HCEC 1CT (cell line): ENCODE data around the gene UGGT1.

Source experiments
- DNase-seq: peaks from one replicate; pipeline ENCODE4 v3.0.0-alpha.2; 2017

UGGT1 gene

DNA sequence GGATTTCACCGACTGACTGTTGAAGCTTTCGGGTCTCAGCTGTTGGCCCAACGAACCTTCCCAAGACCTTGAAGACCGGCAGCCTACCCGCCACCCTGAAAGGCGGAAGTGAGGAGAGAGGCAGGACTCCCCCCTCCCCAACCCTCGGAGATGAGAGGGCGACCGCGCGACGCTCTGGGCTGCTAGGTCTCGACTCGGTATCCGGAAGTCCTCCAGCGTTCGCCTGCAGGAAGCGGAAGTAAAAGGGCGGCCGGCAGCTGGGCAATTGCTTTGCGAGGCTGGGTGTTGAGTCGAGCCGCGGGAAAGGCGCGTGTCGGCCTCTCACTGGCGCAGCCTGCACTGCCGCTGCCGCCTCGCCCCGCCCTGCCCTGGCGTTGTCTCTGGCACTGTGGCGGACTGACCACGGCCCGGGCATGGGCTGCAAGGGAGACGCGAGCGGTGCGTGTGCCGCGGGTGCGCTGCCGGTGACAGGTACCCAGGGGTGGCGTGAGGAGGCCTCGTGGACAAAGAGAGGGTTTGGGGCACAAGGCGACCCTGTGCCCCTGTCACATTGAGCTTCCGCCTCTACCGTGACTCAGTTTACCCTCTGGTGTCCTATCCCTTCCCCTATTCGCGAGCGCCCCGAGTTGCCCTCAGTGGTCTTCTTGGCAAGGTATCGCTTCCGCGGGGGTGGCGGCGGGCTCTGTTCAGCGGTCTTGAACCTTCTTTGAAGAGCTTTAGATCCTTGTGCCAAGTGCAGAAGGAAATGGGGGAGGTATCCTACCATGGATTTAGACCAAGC lies at the start of gene UGGT1:
UGGT1 (plus strand) TSS at position 256 of the 781 bp plus-strand sequence; CDS start at position 414, 158 bp downstream.
- peak; percentile 96 for DNase-seq

DNA sequence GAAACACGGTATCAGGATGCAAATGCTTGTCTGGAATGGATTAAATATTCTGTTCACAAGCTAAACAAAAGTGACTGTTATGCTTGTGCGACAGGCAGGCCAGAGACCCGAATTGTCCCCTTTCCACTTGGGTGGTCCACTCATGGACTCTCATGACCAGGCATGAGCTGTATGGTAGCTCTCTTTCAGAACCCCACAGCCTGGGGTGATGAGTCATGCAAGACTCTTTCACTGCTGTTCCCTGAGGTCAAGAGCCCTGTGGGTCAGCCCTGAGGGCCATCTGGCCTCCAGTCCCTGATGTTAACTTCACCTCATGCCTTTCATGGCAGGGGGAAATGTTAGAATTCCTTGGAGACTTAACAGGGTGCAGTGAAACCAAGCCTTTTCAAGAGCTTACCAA lies 49.4 kb upstream of the UGGT1 start:
- no peak for DNase-seq

DNA sequence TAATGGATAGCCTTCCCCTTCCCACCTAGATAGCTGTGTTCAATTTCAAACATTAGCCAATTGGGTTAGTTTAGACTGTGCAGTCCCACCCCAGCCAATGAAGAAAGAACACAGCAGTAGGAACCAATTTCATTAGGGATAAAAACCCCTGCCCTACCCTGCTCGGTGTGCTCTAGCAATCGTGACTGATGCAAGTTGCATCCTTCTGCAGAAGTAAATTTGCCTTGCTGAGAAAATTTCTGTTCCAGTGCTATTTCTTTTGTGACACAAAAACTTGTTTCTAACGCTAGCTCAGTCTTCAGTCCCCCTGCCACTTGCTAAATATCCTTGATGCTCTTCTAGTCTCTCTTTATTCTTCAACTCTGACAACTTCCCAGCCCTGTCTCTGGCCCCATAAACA lies 48.0 kb upstream of the UGGT1 start:
- no peak for DNase-seq

- no peak for DNase-seq
Measured at GRCh38 chr2:128053331-128053730, 37.7 kb upstream of the UGGT1 start.

DNA sequence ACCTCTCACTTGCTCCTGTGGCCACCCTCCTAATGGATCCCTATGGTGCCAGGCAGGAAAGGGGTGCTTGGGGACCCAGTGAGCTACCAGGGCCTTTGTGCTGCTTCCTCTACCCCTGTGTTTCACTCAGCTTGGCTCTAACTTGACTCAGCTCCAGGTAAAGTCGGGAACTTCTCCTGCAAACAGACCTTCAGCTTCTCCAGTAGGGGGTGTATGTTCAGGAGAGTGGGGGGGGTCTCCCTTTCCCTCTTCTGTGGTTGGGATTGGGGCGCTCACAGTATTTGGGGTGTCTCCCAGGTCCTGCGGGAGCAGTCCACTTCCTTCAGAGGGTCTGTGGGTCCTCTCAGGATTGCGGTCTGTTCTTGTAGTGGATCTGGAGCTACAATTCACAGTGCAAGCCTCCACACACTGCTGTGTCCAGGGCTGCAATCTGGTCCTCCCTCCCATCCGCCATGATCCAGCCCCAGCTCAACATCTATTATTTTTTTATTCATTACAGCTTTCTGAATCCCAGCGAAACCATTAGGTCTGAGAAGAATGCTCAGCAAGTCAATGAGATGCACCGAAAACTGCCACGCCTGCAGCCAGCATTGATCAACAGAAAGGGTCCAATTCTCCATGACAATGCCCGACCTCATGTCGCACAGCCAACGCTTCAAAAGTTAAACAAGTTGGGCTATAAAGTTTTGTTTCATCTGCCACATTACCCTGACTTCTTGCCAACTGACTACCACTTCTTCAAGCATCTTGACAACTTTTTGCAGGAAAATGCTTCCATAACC lies 36.7 kb upstream of the UGGT1 start:
- no peak for DNase-seq

DNA sequence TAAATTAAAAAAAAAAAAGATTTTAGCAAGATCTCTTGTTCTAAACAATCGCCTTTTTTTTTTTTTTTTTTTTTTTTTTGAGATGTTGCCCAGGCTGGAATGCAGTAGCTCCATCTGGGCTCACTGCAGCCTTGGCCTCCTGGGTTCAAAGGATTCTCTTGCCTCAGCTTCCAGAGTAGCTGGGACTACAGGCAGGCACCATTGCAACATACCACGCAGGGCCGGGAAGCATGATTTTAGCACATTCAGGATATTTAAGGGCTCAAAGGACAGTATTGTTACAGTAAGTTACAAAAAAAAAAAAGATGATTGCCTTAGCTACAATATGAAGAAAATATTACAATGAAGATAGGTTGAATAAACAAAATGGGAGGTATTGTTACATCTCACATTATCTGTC lies 33.7 kb upstream of the UGGT1 start:
- DNase-seq: no peak

DNA sequence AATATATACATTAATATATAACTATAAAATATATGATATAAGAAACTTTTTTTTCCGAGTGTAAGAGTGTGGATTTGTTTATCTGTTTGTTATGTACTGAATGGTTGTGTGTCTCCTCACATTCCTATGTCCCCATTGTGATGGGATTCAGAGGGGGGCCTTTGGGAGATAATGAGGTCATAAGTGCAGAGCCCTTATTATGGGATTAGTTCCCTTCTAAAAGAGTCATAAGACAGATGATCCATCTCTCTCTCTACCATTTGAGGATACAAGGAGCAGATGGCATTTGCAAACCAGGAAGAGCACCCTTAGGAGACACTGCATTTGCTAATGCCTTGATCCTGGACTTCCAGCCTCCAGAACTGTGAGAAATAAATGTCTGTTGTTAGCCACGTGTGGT lies 32.9 kb upstream of the UGGT1 start:
- DNase-seq: no peak

DNA sequence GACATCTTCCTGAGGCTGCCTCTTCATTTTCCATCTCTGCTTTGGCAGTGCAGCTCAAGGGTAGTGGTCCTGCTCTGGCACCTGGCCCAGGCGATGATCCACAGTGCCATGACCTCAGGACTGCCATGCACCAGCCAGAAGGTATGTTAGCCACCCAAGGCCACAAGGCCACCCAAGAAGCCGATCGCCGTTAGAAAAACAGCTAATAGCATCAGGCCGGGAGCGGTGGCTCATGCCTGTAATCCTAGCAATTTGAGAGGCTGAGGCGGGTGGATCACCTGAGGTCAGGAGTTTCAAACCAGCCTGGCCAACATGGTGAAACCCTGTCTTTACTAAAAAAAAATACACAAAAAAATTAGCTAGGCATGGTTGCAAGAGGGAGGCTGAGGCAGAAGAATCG lies 28.4 kb upstream of the UGGT1 start:
- no peak for DNase-seq

DNA sequence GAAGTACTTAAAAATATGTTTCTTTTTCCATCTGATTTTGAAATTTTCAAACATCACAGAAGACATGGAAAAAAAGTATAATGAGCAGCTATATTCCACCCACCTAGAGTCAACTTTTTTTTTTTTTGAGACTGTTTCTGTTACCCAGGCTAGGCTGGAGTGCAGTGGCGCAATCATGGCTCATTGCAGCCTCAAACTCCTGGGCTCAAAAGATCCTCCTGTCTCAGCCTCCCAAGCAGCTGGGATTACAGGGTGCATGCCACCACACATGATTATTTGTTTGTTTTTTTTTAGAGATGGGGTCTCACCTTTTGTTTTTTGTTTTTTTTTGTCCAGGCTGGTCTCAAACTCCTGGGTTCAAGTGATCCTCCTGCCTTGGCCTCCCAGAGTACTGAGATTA lies 26.6 kb upstream of the UGGT1 start:
- no peak for DNase-seq

DNA sequence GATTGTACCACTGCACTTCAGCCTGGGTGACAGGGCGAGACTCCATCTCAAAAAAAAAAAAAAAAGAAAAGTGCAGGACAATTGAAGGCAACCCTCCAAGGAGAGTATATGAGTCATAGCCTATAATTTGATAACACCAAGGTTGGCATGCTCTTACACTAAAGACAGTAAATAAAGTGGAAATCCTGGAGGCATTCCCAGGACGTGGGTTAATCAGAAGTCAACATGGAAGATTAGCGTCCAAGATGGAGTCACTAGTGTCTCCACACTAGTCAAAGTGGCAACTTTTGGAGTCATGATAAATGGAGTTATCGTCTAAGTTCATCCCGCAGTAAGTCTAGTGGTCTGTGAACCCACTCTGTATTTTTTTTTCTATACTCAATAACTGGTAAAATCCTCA lies 21.2 kb upstream of the UGGT1 start:
- DNase-seq: no peak

- DNase-seq: no peak
Measured at GRCh38 chr2:128073278-128073677, 17.7 kb upstream of the UGGT1 start.

- DNase-seq: no peak
Measured at GRCh38 chr2:128076461-128077106, 14.4 kb upstream of the UGGT1 start.

- no peak for DNase-seq
Measured at GRCh38 chr2:128084757-128085156, 6.2 kb upstream of the UGGT1 start.

GRCh38 chr2:128086244-128086643 lies 4.8 kb upstream of the UGGT1 start:
- no peak for DNase-seq

DNA sequence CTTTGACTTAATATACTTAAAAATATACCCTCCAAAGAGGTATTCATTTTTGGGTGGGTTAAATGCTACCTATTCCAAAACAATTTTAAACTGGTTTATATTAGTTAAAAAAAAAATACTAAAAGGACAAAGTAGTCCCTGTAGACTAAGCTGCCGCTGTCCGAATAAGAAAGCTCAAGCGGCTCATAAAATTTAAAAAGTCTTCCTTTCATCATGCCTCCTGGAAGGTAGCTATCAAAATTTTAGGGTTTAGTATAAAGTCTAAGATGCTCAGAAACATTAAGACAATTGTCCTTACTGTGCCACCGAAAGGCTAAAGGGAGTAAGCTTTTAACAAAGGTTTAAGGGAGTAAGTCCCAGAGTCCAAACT lies 440 bp upstream of the UGGT1 start:
- DNase-seq: no peak

- DNase-seq: no peak
Measured at GRCh38 chr2:128091726-128092080, 703 bp downstream of the UGGT1 start.

DNA sequence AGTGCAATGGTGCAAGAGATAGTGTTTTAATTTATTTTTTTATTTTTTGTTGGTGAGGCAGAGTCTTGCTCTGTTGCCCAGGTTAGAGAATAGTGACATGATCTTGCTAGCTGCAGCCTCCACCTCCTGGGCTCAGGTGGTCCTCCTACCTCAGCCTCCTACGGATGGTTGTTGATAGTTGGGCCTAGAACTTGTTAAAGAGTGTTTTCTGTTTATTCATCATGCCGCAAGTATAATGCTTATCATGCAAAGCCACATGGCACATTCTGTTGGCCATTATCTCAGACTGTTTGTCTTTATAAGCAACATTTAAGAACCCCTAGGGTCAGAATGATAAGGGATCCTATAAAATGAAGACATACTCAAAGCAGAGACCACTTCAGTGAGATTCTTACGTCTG lies 1.7 kb downstream of the UGGT1 start:
- no peak for DNase-seq

- DNase-seq: no peak
Measured at GRCh38 chr2:128093762-128094161, 2.8 kb downstream of the UGGT1 start.

- no peak for DNase-seq
Measured at GRCh38 chr2:128095201-128095600, 4.2 kb downstream of the UGGT1 start.

GRCh38 chr2:128103407-128103806 lies 12.4 kb downstream of the UGGT1 start:
- DNase-seq: no peak

DNA sequence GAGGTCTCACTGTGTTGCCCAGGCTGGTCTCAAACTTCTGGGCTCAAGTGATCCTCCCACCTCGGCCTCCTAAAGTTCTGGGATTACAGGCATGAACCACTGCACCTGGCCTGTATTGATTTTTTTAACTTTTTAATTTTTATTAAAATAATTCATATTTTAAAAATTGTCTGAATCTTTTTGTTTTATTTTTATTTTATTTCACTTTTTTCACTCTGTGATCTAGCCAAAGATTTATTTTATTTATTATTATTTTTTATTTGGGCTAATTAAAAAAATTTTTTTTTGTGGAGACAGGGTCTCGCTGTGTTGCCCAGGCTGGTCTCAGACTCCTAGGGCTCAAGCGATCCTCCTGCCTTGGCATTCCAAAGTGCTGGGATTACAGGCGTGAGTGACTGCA lies 14.1 kb downstream of the UGGT1 start:
- no peak for DNase-seq

DNA sequence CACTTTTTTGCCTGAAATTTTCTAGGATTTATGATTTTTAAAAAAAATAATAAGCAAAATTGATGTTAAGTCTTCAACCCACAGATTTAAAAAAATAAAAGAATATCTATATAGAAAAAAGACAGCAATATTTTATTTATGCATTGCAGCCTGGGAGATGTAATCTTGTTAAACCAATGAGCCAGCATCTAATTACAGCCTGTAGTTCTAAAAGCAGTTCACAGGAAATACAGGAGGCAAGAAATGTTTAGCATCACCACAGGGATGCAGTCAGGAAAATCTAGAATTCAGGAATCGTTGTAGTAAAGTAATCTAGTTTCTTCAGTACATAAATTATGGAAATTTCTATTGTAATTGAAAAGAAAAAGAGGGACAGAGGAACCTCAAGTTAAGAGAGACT lies 17.2 kb downstream of the UGGT1 start:
- no peak for DNase-seq

GRCh38 chr2:128109243-128109642 lies 18.2 kb downstream of the UGGT1 start:
- DNase-seq: no peak
